ENCODE measurements around the gene FARS2. TPM values are rescaled to one million over a fixed set of nuclear protein-coding genes. Genes with fewer than 3 reads are reported as not detected.
A peak's percentile ranks its signal among the peaks of the same experiment; 100 is the strongest.

Gene FARS2
- total and polyA plus RNA-seq, 12 donors: 7.6 to 22.4 (median 20.8) TPM

GRCh38 chr6:5357486-5357885, 96.2 kb downstream of the FARS2 start:
- DNase-seq (no peak), ATAC-seq (no peak)
- H3K4me3 ChIP-seq: no peak overlapping the region
- H3K4me1 ChIP-seq: peaks cover 0 to 18% (median 10%) of the 10 kb centered on the region in 9 donors
- no peaks in the 10 kb centered on the region for H3K36me3 ChIP-seq
- no peaks in the 10 kb centered on the region for H3K9me3 ChIP-seq
- TF ChIP-seq, protein P1, sequence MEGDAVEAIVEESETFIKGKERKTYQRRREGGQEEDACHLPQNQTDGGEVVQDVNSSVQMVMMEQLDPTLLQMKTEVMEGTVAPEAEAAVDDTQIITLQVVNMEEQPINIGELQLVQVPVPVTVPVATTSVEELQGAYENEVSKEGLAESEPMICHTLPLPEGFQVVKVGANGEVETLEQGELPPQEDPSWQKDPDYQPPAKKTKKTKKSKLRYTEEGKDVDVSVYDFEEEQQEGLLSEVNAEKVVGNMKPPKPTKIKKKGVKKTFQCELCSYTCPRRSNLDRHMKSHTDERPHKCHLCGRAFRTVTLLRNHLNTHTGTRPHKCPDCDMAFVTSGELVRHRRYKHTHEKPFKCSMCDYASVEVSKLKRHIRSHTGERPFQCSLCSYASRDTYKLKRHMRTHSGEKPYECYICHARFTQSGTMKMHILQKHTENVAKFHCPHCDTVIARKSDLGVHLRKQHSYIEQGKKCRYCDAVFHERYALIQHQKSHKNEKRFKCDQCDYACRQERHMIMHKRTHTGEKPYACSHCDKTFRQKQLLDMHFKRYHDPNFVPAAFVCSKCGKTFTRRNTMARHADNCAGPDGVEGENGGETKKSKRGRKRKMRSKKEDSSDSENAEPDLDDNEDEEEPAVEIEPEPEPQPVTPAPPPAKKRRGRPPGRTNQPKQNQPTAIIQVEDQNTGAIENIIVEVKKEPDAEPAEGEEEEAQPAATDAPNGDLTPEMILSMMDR (IDR thresholded peaks at IDR 0.05): no peak
- WGBS, 2 donors: 93 to 97% methylated on average over 1 of the region's 1 CpG
- intact Hi-C loops (cut with DNase I): no loop called here
- H3K27ac ChIP-seq: no peak overlapping the region
- H3K27me3 ChIP-seq: no peaks in the 10 kb centered on the region

- intact Hi-C loops (cut with DNase I): no loop called here
- Histone ChIP-seq H3K27ac (no peak overlapping the region), H3K9me3 (no peaks in the 10 kb centered on the region), H3K36me3 (no peaks in the 10 kb centered on the region), H3K4me3 (no peak overlapping the region), H3K27me3 (no peaks in the 10 kb centered on the region), H3K4me1 (peaks cover 0 to 18% (median 10%) of the 10 kb centered on the region in 9 donors)
- TF ChIP-seq, protein P1 (IDR thresholded peaks at IDR 0.05): no peak
- WGBS, 2 donors: 48 to 51% methylated on average over 2 of the region's 2 CpGs
- DNase-seq (no peak), ATAC-seq (no peak)
These were observed 98.1 kb downstream of the FARS2 start for GRCh38 chr6:5359417-5359816.

GRCh38 chr6:5361396-5361795, 100.1 kb downstream of the FARS2 start:
- intact Hi-C loops (cut with DNase I): no loop called here
- WGBS, 2 donors: 55 to 63% methylated on average over 2 of the region's 2 CpGs
- Histone ChIP-seq H3K4me3 (no peak overlapping the region), H3K36me3 (no peaks in the 10 kb centered on the region), H3K27ac (no peak overlapping the region), H3K9me3 (no peaks in the 10 kb centered on the region), H3K27me3 (no peaks in the 10 kb centered on the region), H3K4me1 (peaks cover 0 to 19% (median 10%) of the 10 kb centered on the region in 9 donors)
- TF ChIP-seq, protein P1 (IDR thresholded peaks at IDR 0.05): no peak
- no peak for DNase-seq
- ATAC-seq: peak in 2 of 8 donors; percentile 48 to 57

- Histone ChIP-seq H3K27ac (no peak overlapping the region), H3K4me3 (no peak overlapping the region), H3K9me3 (no peaks in the 10 kb centered on the region), H3K4me1 (peaks cover 0 to 37% (median 21%) of the 10 kb centered on the region in 9 donors), H3K27me3 (no peaks in the 10 kb centered on the region), H3K36me3 (peaks cover 0 to 15% (median 0%) of the 10 kb centered on the region in 9 donors)
- intact Hi-C loops (cut with DNase I): no loop called here
- ATAC-seq (no peak), DNase-seq (no peak)
- WGBS, 2 donors: 96 to 97% methylated on average over 4 of the region's 4 CpGs
- TF ChIP-seq, protein P1 (IDR thresholded peaks at IDR 0.05): no peak
These were observed 104.3 kb downstream of the FARS2 start for GRCh38 chr6:5365436-5366195.

Measured in heart right ventricle (tissue), 16 donors.